ENCODE data around the gene NECTIN2.
"Not testable (repeated sequence)": the region's sequence is repeated elsewhere in the genome, so short reads cannot be mapped to it uniquely, and the experiment has no call there.

Gene NECTIN2

GRCh38 chr19:44817725-44818465 is 28.2 kb upstream of the NECTIN2 start:
- DNase-seq = no peak

- DNase-seq = no peak
Observed at GRCh38 chr19:44818466-44819031, 27.5 kb upstream of the NECTIN2 start.

- no peak for DNase-seq
Observed at GRCh38 chr19:44819246-44819832, 26.8 kb upstream of the NECTIN2 start.

GRCh38 chr19:44820648-44821609 is 25.2 kb upstream of the NECTIN2 start:
- DNase-seq = no peak

GRCh38 chr19:44822177-44822576 is 23.9 kb upstream of the NECTIN2 start:
- no peak for DNase-seq

- DNase-seq = no peak
Observed at GRCh38 chr19:44822670-44823372, 23.3 kb upstream of the NECTIN2 start.

GRCh38 chr19:44823373-44823698 is 22.8 kb upstream of the NECTIN2 start:
- no peak for DNase-seq

- peak; percentile 77 for DNase-seq
Observed at GRCh38 chr19:44824761-44825160, 21.3 kb upstream of the NECTIN2 start.

- not testable (repeated sequence) for DNase-seq
Observed at GRCh38 chr19:44832875-44833274, 13.2 kb upstream of the NECTIN2 start.

GRCh38 chr19:44834399-44834798 is 11.7 kb upstream of the NECTIN2 start:
- not testable (repeated sequence) for DNase-seq

- DNase-seq = no peak
Observed at GRCh38 chr19:44839276-44839675, 6.8 kb upstream of the NECTIN2 start.

- DNase-seq = peak; percentile 2
Observed at GRCh38 chr19:44840811-44841210, 5.3 kb upstream of the NECTIN2 start.

- peak; percentile 42 for DNase-seq
Observed at GRCh38 chr19:44841231-44841630, 4.9 kb upstream of the NECTIN2 start.

GRCh38 chr19:44845286-44845611 is 848 bp upstream of the NECTIN2 start:
- no peak for DNase-seq

- DNase-seq = peak; percentile 4
Observed at GRCh38 chr19:44846455-44847143, 502 bp downstream of the NECTIN2 start.

GRCh38 chr19:44847144-44848035 is 1.3 kb downstream of the NECTIN2 start:
- DNase-seq = peak; percentile 23

GRCh38 chr19:44848036-44848811 is 2.1 kb downstream of the NECTIN2 start:
- no peak for DNase-seq

- DNase-seq = no peak
Observed at GRCh38 chr19:44848812-44849447, 2.8 kb downstream of the NECTIN2 start.

- no peak for DNase-seq
Observed at GRCh38 chr19:44850641-44851109, 4.6 kb downstream of the NECTIN2 start.

- DNase-seq = no peak
Observed at GRCh38 chr19:44851427-44851826, 5.3 kb downstream of the NECTIN2 start.

Measured in DMS79 treated with DMSO at 0.1 percent for 48 hours (cell line).